PC-9 (cell line): ENCODE data around the gene BACH2. TPM values are rescaled to one million over a fixed set of nuclear protein-coding genes. Genes with fewer than 3 reads are reported as not detected.

Experiments used
- BruUV-seq: library from RNA; stranded (reverse); fragments of 400-500 nt; replicated peaks from 2 replicates; lab custom pipeline; 2021; lab: Mats Ljungman, UMichigan
- CTCF ChIA-PET: fragments of 300-600 bp; sonication (Branson Sonifier 250); formaldehyde crosslinking; loops from one replicate; lab custom pipeline; 2022; ENCODE audit warnings: antibody characterized with exemption; lab: Charles Lee
- POLR2A ChIA-PET: fragments of 300-600 bp; sonication (Branson Sonifier 250); formaldehyde crosslinking; loops from one replicate; lab custom pipeline; 2022; ENCODE audit warnings: antibody characterized with exemption; ENCODE audit not compliant: unreplicated experiment; lab: Charles Lee
- DNase-seq, 2 experiments: peaks; one replicate each; pipeline versions ENCODE4 v3.0.0 to v3.0.0-alpha.2; 2015 to 2022; ENCODE audit warnings: mixed read lengths in 1 of 2
- H2AFZ ChIP-seq: fragments of 200-600 bp; sonication (generic); 2 replicates; pipeline ENCODE4 v1.8.1; 2017; ENCODE audit warnings: antibody characterized with exemption
- H3F3A ChIP-seq: fragments of 200-600 bp; sonication (generic); 2 replicates; pipeline ENCODE4 v1.8.1; 2017; ENCODE audit warnings: antibody characterized with exemption, mild to moderate bottlenecking, low read depth; ENCODE audit not compliant: insufficient read depth
- H3K27ac ChIP-seq: fragments of 200-600 bp; sonication (generic); 2 replicates; pipeline ENCODE4 v1.6.1; 2016; ENCODE audit warnings: mixed run types
- H3K27me3 ChIP-seq: fragments of 200-600 bp; sonication (generic); 2 replicates; pipeline ENCODE4 v1.6.1; 2016; ENCODE audit warnings: low read depth, mixed run types; ENCODE audit not compliant: insufficient read depth
- H3K36me3 ChIP-seq: fragments of 200-600 bp; sonication (generic); 2 replicates; pipeline ENCODE4 v1.6.1; 2016; ENCODE audit warnings: low read depth, mixed run types
- H3K4me1 ChIP-seq: fragments of 200-600 bp; sonication (generic); replicated peaks from 2 replicates; pipeline ENCODE4 v1.6.1; 2016; ENCODE audit warnings: mixed run types; ENCODE audit not compliant: insufficient read depth
- H3K4me2 ChIP-seq: fragments of 200-600 bp; sonication (generic); 2 replicates; pipeline ENCODE4 v1.6.1; 2017; ENCODE audit warnings: mixed run types
- H3K4me3 ChIP-seq: fragments of 200-600 bp; sonication (generic); 2 replicates; pipeline ENCODE4 v1.6.1; 2016; ENCODE audit warnings: mixed run types
- H3K79me2 ChIP-seq: fragments of 200-600 bp; sonication (generic); 2 replicates; pipeline ENCODE4 v1.6.1; 2017; ENCODE audit warnings: low read depth, mixed run types
- H3K9me2 ChIP-seq: fragments of 200-600 bp; sonication (generic); 2 replicates; pipeline ENCODE4 v1.8.1; 2017; ENCODE audit warnings: mild to moderate bottlenecking; ENCODE audit not compliant: insufficient read depth
- H3K9me3 ChIP-seq: fragments of 200-600 bp; sonication (generic); 2 replicates; pipeline ENCODE4 v1.8.1; 2016; ENCODE audit warnings: low read depth; ENCODE audit not compliant: insufficient read depth
- H4K20me1 ChIP-seq: fragments of 200-600 bp; sonication (generic); 2 replicates; pipeline ENCODE4 v1.8.1; 2017; ENCODE audit not compliant: insufficient read depth
- EZH2 ChIP-seq: fragments of 200-600 bp; sonication (generic); IDR thresholded peaks from 2 replicates; pipeline ENCODE4 v1.8.0; 2017; ENCODE audit warnings: antibody characterized with exemption, low read depth
- intact Hi-C: fragments of 100-400 bp; cut with micrococcal nuclease; formaldehyde crosslinking; loops from one replicate; pipeline ENCODE4 v1.10.0; 2022; ENCODE audit not compliant: unreplicated experiment
- total RNA-seq: library from RNA; stranded (reverse); gene quantifications from 2 replicates; pipeline ENCODE4 v1.2.3, GENCODE V29; 2021
- TF ChIP-seq, protein P1 (sequence below): fragments of 200-600 bp; sonication (generic); conservative IDR thresholded peaks from 2 replicates; pipeline ENCODE4 v1.6.1; 2017; ENCODE audit warnings: mixed run types, antibody characterized with exemption, mild to moderate bottlenecking, moderate library complexity

The BACH2 gene
- total RNA-seq, 1 experiment from 2014 or later, result 2.3 TPM

DNA sequence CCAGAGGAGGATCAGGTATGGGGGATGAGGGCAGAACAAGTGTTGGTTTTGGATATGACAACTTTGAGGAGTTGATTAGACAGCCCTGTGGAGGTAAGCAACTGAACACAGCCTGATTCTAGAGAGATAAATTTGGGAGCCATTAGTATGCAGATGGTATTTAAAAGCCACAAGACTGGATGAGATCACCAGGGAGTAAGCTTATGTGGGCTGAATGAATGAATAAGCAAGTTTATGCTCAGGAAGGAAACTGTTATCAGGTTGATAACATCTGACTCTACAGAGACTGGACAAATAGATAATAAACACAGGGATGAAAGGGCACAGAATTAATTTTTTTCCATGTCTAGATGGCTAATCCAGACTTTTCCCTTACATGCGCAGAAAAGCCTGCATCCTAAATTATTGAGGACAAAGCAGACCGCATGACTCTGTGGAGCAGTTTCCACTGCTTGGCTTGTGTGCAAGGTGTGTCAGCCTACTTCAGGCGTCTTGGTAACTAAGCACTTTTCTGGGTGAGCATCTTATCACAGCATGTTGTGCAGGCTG lies 251.7 kb downstream of the BACH2 start:
- no peaks in the 10 kb centered on the region for H3K27me3 ChIP-seq
- no TSS peak for BruUV-seq
- H3K9me3 ChIP-seq, result no peaks in the 10 kb centered on the region
- H3K36me3 ChIP-seq, result no peaks in the 10 kb centered on the region
- H3K9me2 ChIP-seq, result no peaks in the 10 kb centered on the region
- intact Hi-C loops, result no loop called here
- H3K4me2 ChIP-seq, result no peak overlapping the region
- POLR2A ChIA-PET, result no interaction called here
- DNase-seq, result no peak
- no peaks in the 10 kb centered on the region for H4K20me1 ChIP-seq
- TF ChIP-seq, protein P1, sequence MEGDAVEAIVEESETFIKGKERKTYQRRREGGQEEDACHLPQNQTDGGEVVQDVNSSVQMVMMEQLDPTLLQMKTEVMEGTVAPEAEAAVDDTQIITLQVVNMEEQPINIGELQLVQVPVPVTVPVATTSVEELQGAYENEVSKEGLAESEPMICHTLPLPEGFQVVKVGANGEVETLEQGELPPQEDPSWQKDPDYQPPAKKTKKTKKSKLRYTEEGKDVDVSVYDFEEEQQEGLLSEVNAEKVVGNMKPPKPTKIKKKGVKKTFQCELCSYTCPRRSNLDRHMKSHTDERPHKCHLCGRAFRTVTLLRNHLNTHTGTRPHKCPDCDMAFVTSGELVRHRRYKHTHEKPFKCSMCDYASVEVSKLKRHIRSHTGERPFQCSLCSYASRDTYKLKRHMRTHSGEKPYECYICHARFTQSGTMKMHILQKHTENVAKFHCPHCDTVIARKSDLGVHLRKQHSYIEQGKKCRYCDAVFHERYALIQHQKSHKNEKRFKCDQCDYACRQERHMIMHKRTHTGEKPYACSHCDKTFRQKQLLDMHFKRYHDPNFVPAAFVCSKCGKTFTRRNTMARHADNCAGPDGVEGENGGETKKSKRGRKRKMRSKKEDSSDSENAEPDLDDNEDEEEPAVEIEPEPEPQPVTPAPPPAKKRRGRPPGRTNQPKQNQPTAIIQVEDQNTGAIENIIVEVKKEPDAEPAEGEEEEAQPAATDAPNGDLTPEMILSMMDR, result no peak
- TF ChIP-seq EZH2, result no peak
- no peaks in the 10 kb centered on the region for H3K4me1 ChIP-seq
- no peak overlapping the region for H2AFZ ChIP-seq
- H3F3A ChIP-seq, result no peaks in the 10 kb centered on the region
- no peak overlapping the region for H3K27ac ChIP-seq
- no peaks in the 10 kb centered on the region for H3K79me2 ChIP-seq
- H3K4me3 ChIP-seq, result no peak overlapping the region
- CTCF ChIA-PET, result no interaction called here

DNA sequence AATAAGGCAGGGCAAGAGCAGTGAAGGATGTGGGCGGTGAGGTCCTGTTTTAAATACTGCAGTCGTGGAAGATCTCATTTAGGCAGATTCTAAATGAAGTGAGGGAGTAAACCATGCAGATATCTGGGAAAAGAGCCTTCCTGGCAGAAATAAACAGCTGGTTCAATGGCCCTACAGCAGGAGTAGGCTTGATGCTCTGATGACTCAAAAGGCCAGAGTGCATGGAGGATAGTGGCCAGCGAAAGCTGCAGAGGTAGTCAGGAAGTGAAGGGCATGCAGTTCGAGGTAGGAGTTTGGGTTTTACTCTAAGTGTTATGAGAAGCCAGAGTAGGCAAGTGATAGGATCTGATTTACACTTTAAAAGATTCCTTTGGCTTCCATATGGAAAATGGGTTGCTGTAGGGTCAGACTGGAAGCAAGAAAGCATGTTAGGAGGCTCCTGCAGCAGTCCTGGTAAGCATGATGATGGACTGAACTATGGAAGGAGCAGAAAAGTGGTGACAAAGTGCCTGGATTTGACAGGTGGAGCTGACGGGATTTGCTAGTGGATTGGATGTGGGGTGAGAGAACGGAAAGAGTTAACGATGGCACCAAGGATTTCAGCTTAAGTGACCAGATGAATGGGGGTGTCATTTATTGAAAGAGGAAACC lies 252.3 kb downstream of the BACH2 start:
- Histone ChIP-seq H3K9me3 (no peaks in the 10 kb centered on the region), H3K4me2 (no peak overlapping the region), H3K4me1 (no peaks in the 10 kb centered on the region), H3K4me3 (no peak overlapping the region), H3K27me3 (no peaks in the 10 kb centered on the region), H2AFZ (no peak overlapping the region), H3K36me3 (no peaks in the 10 kb centered on the region), H3K27ac (no peak overlapping the region), H4K20me1 (no peaks in the 10 kb centered on the region), H3K9me2 (no peaks in the 10 kb centered on the region), H3F3A (no peaks in the 10 kb centered on the region), H3K79me2 (no peaks in the 10 kb centered on the region)
- POLR2A ChIA-PET, result no interaction called here
- no peak for TF ChIP-seq EZH2
- TF ChIP-seq, protein P1, result no peak
- intact Hi-C loops, result no loop called here
- no TSS peak for BruUV-seq
- CTCF ChIA-PET, result no interaction called here
- DNase-seq, result no peak

DNA sequence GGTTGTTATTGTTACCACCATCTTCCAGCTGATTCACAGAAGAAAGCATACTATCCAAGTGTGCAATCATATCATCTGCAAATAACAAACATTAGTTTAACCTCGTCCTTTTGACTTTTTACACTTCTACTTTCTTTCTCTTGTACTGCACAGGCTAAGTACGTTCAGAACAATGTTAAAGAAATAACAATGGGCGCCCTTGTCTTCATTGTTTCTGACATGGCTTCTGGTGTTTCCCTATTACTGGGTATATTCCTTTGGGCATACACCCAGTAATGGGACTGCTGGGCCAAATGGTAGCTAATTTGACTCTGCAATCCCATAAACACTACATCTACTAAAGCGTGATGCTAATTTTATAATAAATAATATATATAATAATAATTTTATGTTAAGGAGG lies 255.7 kb downstream of the BACH2 start:
- H3K4me3 ChIP-seq, result no peak overlapping the region
- no peaks in the 10 kb centered on the region for H3K9me3 ChIP-seq
- H3K79me2 ChIP-seq, result no peaks in the 10 kb centered on the region
- H3K27me3 ChIP-seq, result no peaks in the 10 kb centered on the region
- H3F3A ChIP-seq, result no peaks in the 10 kb centered on the region
- intact Hi-C loops, result no loop called here
- DNase-seq, result no peak
- ChIA-PET POLR2A (no interaction called here), CTCF (no interaction called here)
- no peaks in the 10 kb centered on the region for H3K4me1 ChIP-seq
- H3K9me2 ChIP-seq, result no peaks in the 10 kb centered on the region
- no peaks in the 10 kb centered on the region for H4K20me1 ChIP-seq
- no peak overlapping the region for H3K4me2 ChIP-seq
- H3K36me3 ChIP-seq, result no peaks in the 10 kb centered on the region
- no peak overlapping the region for H2AFZ ChIP-seq
- H3K27ac ChIP-seq, result no peak overlapping the region
- no TSS peak for BruUV-seq
- TF ChIP-seq, protein P1, result no peak
- no peak for TF ChIP-seq EZH2
